Rectal smooth muscle tissue (tissue), 1 donor: ENCODE data around the gene MISP.

Source experiments
- H3K27ac ChIP-seq: one replicate; pipeline ENCODE4 v1.7.0; 2013; ENCODE audit warnings: low read depth, low read length, inconsistent platforms
- H3K27me3 ChIP-seq: one replicate; pipeline ENCODE4 v1.7.0; 2013; ENCODE audit warnings: low read length; ENCODE audit not compliant: control insufficient read depth, insufficient read depth
- H3K36me3 ChIP-seq: one replicate; pipeline ENCODE4 v1.7.0; 2013; ENCODE audit warnings: low read length; ENCODE audit not compliant: control insufficient read depth, insufficient read depth
- H3K4me1 ChIP-seq: one replicate; pipeline ENCODE4 v1.7.0; 2013; ENCODE audit warnings: low read length; ENCODE audit not compliant: control insufficient read depth, insufficient read depth
- H3K4me3 ChIP-seq: one replicate; pipeline ENCODE4 v1.7.0; 2013; ENCODE audit warnings: low read length
- H3K9ac ChIP-seq: one replicate; pipeline ENCODE4 v1.7.0; 2013; ENCODE audit warnings: low read length

MISP gene

DNA sequence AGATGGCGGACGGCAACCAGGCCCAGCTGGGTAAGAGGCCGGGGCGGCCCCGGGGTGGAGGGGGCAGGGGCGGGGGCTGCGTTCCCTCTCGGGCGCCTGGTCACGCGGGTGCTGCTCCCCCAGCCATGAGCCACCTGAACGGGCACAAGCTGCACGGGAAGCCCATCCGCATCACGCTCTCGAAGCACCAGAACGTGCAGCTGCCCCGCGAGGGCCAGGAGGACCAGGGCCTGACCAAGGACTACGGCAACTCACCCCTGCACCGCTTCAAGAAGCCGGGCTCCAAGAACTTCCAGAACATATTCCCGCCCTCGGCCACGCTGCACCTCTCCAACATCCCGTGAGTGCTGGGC, 57.5 kb downstream of the MISP start:
- no peak overlapping the region for H3K27ac ChIP-seq
- no peak overlapping the region for H3K4me3 ChIP-seq
- peaks cover 58% of the 10 kb centered on the region for H3K36me3 ChIP-seq
- H3K4me1 ChIP-seq = no peaks in the 10 kb centered on the region
- H3K27me3 ChIP-seq = no peaks in the 10 kb centered on the region
- no peak overlapping the region for H3K9ac ChIP-seq

DNA sequence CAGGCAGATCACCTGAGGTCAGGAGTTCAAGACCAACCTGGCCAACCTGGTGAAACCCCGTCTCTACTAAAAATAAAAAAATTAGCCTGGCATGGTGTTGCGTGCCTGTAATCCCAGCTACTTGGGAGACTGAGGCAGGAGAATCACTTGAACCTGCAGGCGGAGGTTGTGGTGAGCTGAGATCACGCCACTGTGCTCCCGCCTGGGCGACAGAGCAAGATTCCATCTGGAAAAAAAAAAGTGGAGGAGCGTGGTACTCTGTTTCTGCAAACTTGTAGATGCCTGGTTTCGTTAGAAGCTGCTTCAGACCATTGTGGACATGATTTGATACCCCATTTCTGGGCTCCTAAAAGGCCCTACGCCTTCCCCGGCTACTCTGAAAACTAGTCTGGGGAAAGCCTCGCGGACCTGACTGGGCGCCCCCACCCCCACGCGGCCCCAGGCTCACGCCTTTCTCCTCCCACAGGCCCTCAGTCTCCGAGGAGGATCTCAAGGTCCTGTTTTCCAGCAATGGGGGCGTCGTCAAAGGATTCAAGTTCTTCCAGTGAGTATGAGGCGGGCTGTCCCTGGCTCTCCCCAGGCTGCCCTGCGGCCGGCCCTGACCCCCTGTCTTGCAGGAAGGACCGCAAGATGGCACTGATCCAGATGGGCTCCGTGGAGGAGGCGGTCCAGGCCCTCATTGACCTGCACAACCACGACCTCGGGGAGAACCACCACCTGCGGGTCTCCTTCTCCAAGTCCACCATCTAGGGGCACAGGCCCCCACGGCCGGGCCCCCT, 59.4 kb downstream of the MISP start:
- Histone ChIP-seq H3K27me3 (no peaks in the 10 kb centered on the region), H3K36me3 (peaks cover 41% of the 10 kb centered on the region), H3K9ac (no peak overlapping the region), H3K4me3 (no peak overlapping the region), H3K27ac (no peak overlapping the region), H3K4me1 (no peaks in the 10 kb centered on the region)

DNA sequence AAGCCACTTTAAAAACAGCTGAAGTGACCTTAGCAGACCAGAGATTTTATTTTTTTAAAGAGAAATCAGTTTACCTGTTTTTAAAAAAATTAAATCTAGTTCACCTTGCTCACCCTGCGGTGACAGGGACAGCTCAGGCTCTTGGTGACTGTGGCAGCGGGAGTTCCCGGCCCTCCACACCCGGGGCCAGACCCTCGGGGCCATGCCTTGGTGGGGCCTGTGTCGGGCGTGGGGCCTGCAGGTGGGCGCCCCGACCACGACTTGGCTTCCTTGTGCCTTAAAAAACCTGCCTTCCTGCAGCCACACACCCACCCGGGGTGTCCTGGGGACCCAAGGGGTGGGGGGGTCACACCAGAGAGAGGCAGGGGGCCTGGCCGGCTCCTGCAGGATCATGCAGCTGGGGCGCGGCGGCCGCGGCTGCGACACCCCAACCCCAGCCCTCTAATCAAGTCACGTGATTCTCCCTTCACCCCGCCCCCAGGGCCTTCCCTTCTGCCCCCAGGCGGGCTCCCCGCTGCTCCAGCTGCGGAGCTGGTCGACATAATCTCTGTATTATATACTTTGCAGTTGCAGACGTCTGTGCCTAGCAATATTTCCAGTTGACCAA, 60.1 kb downstream of the MISP start:
- Histone ChIP-seq H3K4me3 (no peak overlapping the region), H3K36me3 (peaks cover 34% of the 10 kb centered on the region), H3K9ac (no peak overlapping the region), H3K27me3 (no peaks in the 10 kb centered on the region), H3K4me1 (no peaks in the 10 kb centered on the region), H3K27ac (no peak overlapping the region)

DNA sequence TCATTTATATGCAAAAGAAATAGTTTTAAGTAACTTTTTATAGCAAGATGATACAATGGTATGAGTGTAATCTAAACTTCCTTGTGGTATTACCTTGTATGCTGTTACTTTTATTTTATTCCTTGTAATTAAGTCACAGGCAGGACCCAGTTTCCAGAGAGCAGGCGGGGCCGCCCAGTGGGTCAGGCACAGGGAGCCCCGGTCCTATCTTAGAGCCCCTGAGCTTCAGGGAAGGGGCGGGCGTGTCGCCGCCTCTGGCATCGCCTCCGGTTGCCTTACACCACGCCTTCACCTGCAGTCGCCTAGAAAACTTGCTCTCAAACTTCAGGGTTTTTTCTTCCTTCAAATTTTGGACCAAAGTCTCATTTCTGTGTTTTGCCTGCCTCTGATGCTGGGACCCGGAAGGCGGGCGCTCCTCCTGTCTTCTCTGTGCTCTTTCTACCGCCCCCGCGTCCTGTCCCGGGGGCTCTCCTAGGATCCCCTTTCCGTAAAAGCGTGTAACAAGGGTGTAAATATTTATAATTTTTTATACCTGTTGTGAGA, 60.7 kb downstream of the MISP start:
- Histone ChIP-seq H3K9ac (no peak overlapping the region), H3K4me1 (no peaks in the 10 kb centered on the region), H3K27me3 (no peaks in the 10 kb centered on the region), H3K36me3 (peaks cover 31% of the 10 kb centered on the region), H3K27ac (no peak overlapping the region), H3K4me3 (no peak overlapping the region)

DNA sequence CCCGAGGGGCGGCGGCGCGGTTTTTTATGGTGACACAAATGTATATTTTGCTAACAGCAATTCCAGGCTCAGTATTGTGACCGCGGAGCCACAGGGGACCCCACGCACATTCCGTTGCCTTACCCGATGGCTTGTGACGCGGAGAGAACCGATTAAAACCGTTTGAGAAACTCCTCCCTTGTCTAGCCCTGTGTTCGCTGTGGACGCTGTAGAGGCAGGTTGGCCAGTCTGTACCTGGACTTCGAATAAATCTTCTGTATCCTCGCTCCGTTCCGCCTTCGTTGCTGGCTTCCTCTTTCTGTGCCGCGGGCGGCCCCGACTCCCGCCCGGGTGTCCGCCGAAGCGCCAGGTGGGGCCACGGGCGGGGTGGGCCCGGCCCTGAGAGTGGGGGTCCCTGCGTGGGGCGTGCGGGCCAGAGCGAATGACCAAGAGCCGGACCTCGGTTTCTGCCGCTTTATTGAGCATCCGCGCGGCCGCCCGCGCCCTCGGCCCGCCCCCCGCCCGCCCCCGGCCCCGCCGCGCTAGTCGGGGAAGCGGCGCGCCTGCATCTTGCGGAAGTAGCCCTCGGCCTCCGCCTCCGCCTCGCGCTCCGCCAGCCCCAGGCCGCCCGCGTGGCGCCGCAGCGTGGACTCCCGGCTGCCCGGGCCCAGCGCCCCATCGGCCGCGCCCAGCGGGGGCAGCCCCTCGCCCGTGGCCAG, 61.3 kb downstream of the MISP start:
- no peaks in the 10 kb centered on the region for H3K4me1 ChIP-seq
- H3K27me3 ChIP-seq = no peaks in the 10 kb centered on the region
- no peak overlapping the region for H3K9ac ChIP-seq
- H3K27ac ChIP-seq = no peak overlapping the region
- H3K36me3 ChIP-seq = peaks cover 27% of the 10 kb centered on the region
- no peak overlapping the region for H3K4me3 ChIP-seq

DNA sequence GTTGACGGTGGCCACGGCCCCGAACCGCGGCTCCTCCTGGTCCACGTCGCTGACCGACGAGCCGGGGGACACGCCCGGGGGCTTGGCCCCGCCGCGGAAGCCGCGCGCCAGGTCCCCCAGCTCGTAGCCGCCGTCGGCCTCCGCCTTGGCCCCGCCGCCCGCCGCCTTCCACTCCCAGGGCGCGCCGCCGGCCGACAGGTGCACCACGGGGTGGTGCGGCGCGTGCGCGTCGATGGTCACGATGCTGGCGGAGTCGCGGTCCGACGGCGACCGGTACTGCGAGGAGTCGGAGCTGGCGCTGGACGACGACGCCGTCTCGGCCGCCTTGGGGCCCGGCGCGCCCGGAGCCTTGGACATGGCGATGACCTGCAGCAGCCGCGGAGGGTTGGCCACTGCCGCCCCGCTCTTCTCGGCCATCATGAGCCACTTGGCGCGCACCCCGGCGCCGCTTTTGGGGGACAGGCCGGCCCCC, 61.9 kb downstream of the MISP start:
- Histone ChIP-seq H3K4me3 (no peak overlapping the region), H3K36me3 (peaks cover 24% of the 10 kb centered on the region), H3K9ac (no peak overlapping the region), H3K4me1 (no peaks in the 10 kb centered on the region), H3K27me3 (no peaks in the 10 kb centered on the region), H3K27ac (no peak overlapping the region)

DNA sequence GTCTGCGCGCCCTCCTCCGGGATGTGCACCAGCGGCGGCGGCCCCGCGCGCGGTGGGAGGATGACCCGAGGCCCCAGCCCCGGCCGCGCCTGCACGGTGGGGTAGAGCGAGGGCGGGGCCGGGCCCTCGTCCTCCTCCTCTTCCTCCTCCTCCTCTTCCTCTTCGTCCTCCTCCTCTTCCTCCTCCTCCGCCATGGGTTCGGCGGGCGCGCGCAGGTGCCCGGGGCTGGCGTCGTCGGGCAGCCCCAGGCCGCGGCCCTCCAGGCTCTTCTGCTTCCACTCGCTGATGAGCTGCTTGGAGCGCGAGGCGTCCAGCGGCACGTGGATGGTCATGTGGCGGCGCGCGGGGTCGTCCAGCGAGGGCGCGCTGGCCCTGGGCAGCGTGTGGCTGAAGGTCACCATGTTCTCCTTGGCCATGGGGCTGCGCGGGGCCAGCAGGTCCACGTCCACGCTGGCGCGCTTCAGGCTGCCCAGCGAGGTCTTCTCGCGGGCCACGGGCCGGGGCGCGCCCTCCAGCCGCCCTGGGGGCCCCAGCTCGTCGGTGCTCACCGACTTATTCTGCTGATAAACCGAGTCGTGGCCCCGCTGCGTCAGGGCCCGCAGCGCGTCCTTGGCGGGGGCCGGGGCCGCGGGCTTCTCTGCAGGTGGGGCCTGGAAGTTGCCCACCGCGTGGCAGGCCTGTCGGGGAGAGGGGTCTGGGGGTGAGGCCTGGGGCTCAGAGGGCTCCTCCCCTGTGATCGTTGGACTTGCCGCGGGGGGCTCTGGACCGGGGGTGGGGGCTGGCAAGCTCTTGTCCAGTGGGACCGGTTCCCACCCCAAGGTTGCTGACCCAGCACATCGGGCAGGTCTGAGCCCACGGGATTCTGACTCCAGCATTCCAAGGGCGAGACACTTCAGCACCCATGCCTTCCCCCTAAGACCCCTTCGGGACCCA, 62.6 kb downstream of the MISP start:
- H3K27ac ChIP-seq = no peak overlapping the region
- no peak overlapping the region for H3K9ac ChIP-seq
- peaks cover 20% of the 10 kb centered on the region for H3K36me3 ChIP-seq
- no peaks in the 10 kb centered on the region for H3K4me1 ChIP-seq
- H3K4me3 ChIP-seq = no peak overlapping the region
- no peaks in the 10 kb centered on the region for H3K27me3 ChIP-seq
